GM12891 (cell line): ENCODE measurements around the gene LAMTOR5.

ENCODE experiments used
- PAX5 ChIP-seq: IDR thresholded peaks from 2 replicates; pipeline ENCODE4 v1.6.1; 2011; ENCODE audit warnings: low read length, moderate library complexity, mild to moderate bottlenecking; ENCODE audit not compliant: insufficient read depth, severe bottlenecking
- POLR2A ChIP-seq: IDR thresholded peaks from 2 replicates; pipeline ENCODE4 v1.6.1; 2011; ENCODE audit warnings: low read depth, low read length, control low read depth
- POLR2AphosphoS5 ChIP-seq: IDR thresholded peaks from 2 replicates; pipeline ENCODE4 v1.6.1; 2011; ENCODE audit warnings: low read depth, low read length, control low read depth
- TAF1 ChIP-seq: IDR thresholded peaks from 2 replicates; pipeline ENCODE4 v1.6.1; 2011; ENCODE audit warnings: low read depth, low read length, control low read depth

GRCh38 chr1:110450929-110451328, 43.4 kb upstream of the LAMTOR5 start, which contains the start of gene PROK1:
- TF ChIP-seq TAF1: no peak
- no peak for TF ChIP-seq POLR2A
- no peak for TF ChIP-seq POLR2AphosphoS5
- no peak for TF ChIP-seq PAX5
